Fibroblast of peridontal ligament (primary cell): ENCODE data around the gene PTGFR.
A peak's percentile ranks its signal among the peaks of the same experiment; 100 is the strongest.

Experiments
- DNase-seq: peaks from one replicate; pipeline ENCODE4 v3.0.0-alpha.2; 2010; ENCODE audit errors: extremely low read depth

PTGFR gene

GRCh38 chr1:78490861-78491450 lies at the start of gene PTGFR:
Gene PTGFR (plus strand): TSS chr1:78490974. CDS start chr1:78492744, 1,770 bp downstream.
- DNase-seq = peak; percentile 66

DNA sequence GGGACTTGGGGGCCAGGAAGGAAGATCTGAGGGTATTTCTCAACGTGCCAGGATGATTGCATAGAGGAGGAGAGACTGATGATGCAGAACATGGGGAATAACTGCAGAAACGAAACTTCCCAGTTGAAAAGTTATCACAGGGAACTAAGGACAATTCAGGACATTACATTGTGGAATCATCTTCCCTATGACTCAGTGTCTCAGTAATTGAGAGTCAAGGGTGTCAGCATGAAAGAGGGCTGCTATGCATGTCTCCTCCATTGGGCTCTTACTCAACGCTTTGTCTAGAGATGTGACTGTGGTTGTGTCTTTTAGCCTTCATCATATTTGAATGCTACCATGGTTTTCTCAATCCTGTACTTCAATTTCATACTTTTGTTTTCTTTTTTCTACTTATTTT lies 48.9 kb upstream of the PTGFR start:
- no peak for DNase-seq

DNA sequence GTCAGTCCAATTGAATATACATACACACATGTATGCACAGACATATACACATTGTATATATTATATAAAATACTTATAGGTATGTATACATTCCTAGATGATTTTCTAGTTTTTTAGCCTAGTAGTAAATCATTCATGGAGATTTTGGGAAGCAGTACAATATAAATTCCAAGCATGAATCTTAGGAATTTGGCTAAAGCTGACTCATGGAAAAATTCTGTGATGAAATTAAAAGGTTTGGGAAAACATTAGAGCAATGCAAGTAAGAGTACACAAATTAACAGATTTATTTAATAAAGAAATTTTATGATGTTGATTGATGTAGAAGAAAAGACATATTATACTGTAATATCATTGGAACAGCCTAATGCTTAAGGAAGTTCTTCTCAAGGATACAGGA lies 43.7 kb upstream of the PTGFR start:
- peak; percentile 70 for DNase-seq

DNA sequence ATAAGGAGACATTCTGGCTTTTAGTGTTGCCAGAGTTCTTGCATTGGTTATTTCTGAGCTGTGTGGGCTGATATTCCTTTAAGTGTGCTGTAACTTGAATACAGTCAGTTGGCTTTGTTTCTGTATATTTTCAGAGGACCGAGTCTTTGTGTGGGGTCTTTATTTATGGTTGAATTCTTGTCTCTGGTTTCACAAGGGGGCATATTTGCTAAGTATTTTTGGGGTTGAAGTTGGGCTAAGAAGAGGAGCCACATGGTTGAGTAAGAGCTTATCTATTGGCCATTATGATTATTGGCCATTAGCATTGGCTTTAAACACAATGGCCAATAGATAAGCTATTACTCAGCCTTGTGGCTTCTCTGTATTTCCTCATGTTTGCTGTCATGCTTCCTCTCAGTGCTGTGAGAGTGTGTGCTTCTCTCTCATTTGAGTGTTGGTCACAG lies 26.3 kb upstream of the PTGFR start:
- no peak for DNase-seq

GRCh38 chr1:78465143-78465542 lies 25.6 kb upstream of the PTGFR start:
- DNase-seq = no peak

DNA sequence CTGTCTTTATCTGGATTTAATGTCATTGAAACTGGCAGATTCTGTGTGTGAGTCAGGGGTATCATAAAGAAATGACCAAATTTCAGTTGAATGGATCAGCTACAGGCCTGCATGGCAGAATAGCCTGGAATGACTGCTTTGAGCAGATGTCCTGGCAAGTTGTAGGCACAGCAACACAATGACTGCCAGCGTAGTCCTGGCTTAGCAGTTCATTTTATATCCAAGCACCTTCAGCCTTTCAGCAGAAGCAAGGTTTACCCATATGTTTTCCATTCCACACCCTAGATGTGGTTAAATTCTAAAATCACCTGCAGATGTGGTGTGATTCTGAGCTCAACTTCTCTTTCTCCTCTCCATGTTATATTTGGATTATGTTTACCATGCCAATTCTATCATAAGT lies 22.3 kb upstream of the PTGFR start:
- DNase-seq = peak; percentile 41

DNA sequence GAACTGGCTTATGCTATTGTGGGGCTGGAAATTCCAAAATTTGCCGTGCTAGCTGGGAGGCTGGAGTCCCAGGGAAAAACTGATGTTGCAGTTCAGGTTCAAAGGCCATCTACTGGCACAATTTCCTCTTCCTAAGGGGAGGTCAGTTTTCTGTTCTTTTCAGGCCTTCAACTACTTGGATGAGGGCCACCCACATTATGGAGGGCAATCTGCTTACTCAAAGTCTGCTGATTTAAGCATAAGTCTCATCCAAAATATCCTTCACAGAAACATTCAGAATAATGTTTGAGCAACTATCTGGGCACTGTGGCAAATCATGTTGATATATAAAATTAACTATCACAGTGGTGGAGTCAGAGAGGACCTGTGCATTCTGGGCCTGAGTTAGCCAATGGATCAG lies 21.2 kb upstream of the PTGFR start:
- peak; percentile 46 for DNase-seq

DNA sequence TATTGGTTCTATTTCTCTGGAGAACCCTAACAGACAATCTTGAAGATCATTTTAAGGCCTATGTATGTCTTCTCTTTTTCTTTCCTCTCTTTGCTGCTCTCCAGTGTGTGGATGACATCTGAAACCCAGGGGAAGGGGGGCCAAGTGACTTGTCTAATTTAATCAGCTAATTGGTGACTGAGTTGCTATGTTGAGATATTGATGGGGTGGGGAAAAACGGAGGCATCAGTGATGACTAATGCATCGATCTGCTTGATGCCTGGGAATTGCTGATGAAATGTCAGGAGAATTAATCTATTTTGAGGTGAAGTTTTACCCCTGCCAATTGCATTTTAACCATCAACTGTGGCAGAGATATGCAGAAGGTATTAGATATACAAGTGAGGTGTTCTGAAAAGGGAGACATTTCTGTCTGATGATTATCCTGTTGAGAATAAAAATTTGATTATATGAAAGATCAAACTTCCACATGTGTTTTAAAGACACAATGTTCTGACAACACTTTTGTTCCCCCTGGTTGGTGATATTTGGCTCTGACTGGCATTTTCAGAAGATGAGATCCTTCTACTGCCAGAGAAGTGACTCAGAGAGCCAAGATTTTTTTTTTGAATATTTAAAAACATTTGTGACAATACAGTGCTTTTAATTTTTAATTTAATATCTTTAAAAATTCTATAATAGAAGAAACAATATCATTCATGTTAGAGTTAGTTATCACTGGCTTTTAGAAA lies 18.7 kb upstream of the PTGFR start:
- DNase-seq = peak; percentile 35

GRCh38 chr1:78472851-78473496 lies 17.8 kb upstream of the PTGFR start:
- DNase-seq = no peak

DNA sequence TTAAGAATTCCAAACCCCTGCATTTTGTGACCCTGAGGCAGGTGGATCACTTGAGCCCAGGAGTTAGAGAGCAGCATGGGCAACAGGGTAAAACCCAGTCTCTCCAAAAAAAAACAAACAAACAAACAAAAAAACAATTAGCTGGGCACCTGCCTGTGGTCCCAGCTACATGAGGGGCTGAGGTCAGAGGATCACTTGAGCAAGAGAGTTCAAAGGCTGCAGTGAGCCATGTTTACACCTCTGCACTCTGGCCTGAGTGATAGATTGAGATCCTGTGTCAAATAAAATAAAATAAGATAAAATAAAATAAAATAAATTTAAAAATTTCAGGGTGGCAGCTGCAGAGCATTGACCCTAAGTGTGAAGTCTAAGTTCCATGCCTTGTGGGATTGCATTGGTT lies 16.7 kb upstream of the PTGFR start:
- DNase-seq = no peak

GRCh38 chr1:78475888-78476610 lies 14.7 kb upstream of the PTGFR start:
- DNase-seq = peak; percentile 56

- DNase-seq = no peak
These were observed 6.9 kb upstream of the PTGFR start for GRCh38 chr1:78483903-78484302.

DNA sequence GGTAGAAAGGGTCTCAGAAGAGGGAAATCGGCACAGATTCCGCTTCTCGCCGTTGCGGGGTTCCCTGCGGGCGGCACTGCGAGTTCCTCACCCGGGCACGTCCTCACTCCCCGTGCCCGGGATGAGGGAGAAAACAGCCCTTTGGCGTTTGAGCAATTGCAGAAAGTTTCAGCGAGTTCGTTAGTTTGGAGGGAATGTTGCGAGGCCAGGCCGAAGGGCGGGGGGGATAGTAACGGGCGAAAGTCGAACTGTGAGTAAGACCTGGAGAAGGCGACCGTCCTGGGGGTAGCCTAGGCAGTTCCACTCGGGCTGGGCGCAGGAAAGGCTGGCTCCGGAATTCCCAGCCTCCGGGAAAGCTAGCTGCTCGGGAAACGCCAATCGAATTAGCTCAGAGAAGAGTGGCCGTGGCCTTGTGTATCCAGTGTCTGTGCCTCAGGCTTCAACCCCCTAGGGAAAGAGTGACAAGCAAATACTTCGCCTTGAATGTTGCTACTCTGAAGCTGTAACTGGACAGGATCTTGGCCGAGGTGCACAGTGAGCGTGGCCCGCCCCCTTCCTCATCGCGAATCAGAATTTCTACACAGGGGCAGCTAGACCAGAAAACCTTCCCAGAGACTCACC lies 787 bp downstream of the PTGFR start:
- peak; percentile 77 for DNase-seq

DNA sequence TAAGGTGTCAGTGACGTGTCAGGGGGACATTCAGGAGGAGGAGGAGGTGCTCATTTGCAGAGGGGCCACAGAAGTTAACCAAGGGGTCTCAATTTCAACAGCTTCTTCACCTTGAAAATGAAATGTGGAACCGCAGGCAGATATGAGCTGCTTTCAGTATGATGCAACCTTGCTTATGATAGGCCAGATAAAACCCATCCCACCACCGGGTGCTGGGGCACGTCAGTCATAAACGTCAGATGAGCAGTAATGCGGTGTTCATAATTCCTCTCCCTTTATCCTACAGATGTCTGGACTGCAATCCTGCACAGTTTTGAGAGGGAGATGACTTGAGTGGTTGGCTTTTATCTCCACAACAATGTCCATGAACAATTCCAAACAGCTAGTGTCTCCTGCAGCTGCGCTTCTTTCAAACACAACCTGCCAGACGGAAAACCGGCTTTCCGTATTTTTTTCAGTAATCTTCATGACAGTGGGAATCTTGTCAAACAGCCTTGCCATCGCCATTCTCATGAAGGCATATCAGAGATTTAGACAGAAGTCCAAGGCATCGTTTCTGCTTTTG lies 1.7 kb downstream of the PTGFR start:
- peak; percentile 86 for DNase-seq

DNA sequence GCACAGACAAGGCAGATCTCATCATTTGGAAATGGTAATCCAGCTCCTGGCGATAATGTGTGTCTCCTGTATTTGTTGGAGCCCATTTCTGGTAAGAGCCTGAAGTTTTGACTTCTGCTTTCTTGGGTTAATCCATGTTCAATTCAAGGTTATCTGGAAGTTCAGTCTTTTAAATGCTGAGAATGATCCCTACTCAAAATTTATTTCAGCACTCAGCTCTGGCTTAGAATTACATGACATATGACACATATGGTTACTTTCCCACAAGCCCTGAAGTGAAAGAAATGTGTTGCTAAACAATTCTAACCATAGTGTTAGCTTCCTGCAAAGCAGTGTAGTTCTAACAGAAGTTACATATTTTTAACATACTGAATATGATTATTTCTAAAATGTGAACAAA lies 2.7 kb downstream of the PTGFR start:
- DNase-seq = peak; percentile 69

DNA sequence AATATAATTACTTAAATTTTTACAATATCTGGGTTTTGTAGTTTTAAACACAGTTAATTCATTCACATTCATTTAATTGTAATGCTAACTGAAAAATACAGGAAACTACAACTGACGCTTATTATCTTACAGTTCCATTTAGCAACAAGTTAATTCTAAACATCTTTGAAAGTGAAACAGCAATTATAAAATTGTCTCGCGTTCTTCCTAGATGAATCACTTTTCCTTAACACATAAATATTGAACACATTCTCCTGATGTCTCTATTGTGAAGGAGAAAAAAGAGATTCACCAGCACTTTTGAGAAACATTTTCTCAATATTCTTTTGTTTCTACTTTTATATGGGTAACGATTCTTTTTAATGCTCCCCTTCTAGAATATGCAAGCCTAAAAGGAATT lies 6.4 kb downstream of the PTGFR start:
- peak; percentile 46 for DNase-seq

- DNase-seq = no peak
These were observed 9.8 kb downstream of the PTGFR start for GRCh38 chr1:78500529-78500928.

DNA sequence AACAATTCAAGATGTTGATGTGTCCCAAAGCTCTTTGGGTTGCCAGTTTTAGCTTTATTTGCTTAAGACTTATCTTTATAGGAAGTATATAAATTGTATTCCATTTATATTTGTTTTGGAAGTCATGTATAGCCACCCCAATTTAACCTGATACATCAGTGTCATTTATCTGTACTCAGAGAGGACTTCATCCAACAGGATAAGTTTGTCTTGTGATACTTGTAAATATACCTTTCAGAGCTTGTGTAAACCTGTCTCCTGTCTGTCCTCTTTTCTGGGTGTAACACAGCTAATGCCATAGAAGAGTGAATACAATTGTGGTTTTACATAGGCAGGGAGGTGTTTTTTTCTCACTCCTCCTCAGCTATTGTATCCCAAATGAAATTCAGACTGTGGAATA lies 10.4 kb downstream of the PTGFR start:
- no peak for DNase-seq

- DNase-seq = no peak
These were observed 20.6 kb downstream of the PTGFR start for GRCh38 chr1:78511334-78511733.

- DNase-seq = peak; percentile 32
These were observed 25.9 kb downstream of the PTGFR start for GRCh38 chr1:78516716-78517115.

- peak; percentile 81 for DNase-seq
These were observed 28.7 kb downstream of the PTGFR start for GRCh38 chr1:78519446-78519845.

DNA sequence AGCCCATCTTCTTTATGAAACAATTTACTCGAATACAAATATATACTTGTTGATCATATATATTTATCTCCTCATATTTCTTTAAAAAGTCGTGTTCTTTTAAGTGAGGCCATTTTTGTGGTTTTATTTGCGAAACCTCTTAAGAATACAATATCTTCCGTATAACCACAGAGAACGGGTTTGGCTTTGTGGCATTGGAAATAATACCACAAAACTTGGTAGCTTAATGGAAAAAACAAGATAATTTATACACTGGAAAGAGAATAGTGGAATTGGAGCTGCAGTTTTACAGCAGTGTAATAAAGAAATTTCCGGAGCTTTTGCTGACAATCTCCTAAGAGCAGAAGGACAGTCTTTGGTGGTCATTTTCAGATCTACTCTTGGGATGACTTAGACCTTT lies 29.4 kb downstream of the PTGFR start:
- peak; percentile 86 for DNase-seq
